Activated CD4-positive, alpha-beta memory T cell treated with anti-CD3 and anti-CD28 coated beads for 36 hours (primary cell): ENCODE measurements around the gene ST3GAL3. TPM values are rescaled to one million over a fixed set of nuclear protein-coding genes. Genes with fewer than 3 reads are reported as not detected.
A peak's percentile ranks its signal among the peaks of the same experiment; 100 is the strongest.

Source experiments
- CTCF ChIA-PET: fragments of 350-600 bp; sonication (Branson Sonifier 250); formaldehyde crosslinking; loops from one replicate; lab custom pipeline; 2021; ENCODE audit warnings: antibody characterized with exemption, inconsistent platforms; lab: Charles Lee
- POLR2A ChIA-PET: fragments of 350-600 bp; sonication (Branson Sonifier 250); formaldehyde crosslinking; loops from one replicate; lab custom pipeline; 2021; ENCODE audit warnings: antibody characterized with exemption; lab: Charles Lee
- DNase-seq: peaks from one replicate; pipeline ENCODE4 v3.0.0-alpha.2; 2020
- H3K27ac Mint-ChIP-seq: one replicate; pipeline ENCODE4 v1.8.0; 2021; ENCODE audit warnings: mixed read lengths
- H3K27me3 Mint-ChIP-seq: one replicate; pipeline ENCODE4 v1.8.0; 2021; ENCODE audit warnings: mixed read lengths
- H3K36me3 Mint-ChIP-seq: one replicate; pipeline ENCODE4 v1.8.0; 2021; ENCODE audit warnings: mixed read lengths
- H3K4me1 Mint-ChIP-seq: one replicate; pipeline ENCODE4 v1.8.0; 2021; ENCODE audit warnings: low read depth, mixed read lengths
- H3K4me3 Mint-ChIP-seq: one replicate; pipeline ENCODE4 v1.8.0; 2021; ENCODE audit warnings: mild to moderate bottlenecking, mixed read lengths
- H3K9me3 Mint-ChIP-seq: one replicate; pipeline ENCODE4 v1.8.0; 2021; ENCODE audit warnings: mixed read lengths
- intact Hi-C: fragments of 100-400 bp; cut with micrococcal nuclease; formaldehyde crosslinking; loops from one replicate; pipeline ENCODE4 v1.15.1; 2023
- microRNA-seq: library from miRNA; unstranded; fragments of <30 nt; microRNA quantifications from one replicate; pipeline ENCODE4 v1.2.0, GENCODE V29; 2022; ENCODE audit warnings: borderline number of aligned reads, borderline microRNAs expressed, borderline replicate concordance
- total RNA-seq, 2 experiments: library from RNA; stranded (reverse); gene quantifications; one replicate each; pipeline ENCODE4 v1.2.3, GENCODE V29; 2021

The ST3GAL3 gene
- total RNA-seq, 2 experiments from 2014 or later = 14.7 to 16.0 TPM

DNA sequence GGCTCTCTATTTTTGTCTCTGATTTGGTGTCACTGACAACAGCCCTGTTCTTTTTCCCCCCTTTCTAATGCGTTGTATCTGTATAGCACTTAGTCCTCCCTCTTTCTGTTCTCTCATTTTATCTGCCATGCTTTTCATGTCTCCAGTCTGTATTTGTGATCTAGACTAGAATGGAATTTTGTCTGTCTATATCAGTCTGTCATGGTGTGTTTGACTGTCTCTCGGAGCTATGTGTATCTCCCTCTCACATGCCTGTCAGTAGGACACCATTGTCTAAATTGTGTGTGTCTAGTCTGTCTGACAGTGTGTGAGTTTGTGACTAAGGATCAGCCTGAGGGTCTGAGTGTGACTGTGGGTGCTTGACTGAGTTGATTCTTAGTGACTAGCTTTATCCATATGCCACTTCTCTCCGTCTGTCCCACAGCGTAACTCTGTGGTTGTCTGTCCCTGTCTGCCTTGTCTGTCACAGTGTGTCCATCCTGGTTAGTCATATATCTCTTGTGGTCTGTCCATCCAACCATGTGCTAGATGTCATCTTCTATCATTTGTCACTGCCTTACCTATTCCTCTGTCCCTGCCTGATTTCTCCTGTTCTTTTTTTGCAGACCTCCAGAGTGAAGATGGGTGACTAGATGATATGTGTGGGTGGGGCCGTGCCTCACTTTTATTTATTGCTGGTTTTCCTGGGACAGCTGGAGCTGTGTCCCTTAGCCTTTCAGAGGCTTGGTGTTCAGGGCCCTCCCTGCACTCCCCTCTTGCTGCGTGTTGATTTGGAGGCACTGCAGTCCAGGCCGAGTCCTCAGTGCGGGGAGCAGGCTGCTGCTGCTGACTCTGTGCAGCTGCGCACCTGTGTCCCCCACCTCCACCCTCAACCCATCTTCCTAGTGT, 270.3 kb downstream of the ST3GAL3 start:
- ChIA-PET CTCF (interaction anchor here (0.6 kb wide), 1 partner anchor 58 kb away, joined by 3 read pairs; no protein-coding TSS in a partner anchor), POLR2A (no interaction called here)
- intact Hi-C loops = no loop called here
- Mint-ChIP-seq H3K27ac (no peak overlapping the region), H3K27me3 (no peaks in the 10 kb centered on the region), H3K9me3 (no peaks in the 10 kb centered on the region), H3K4me1 (peaks cover 59% of the 10 kb centered on the region), H3K36me3 (peaks cover 28% of the 10 kb centered on the region), H3K4me3 (peak overlapping the region; percentile 75)
- no peak for DNase-seq

DNA sequence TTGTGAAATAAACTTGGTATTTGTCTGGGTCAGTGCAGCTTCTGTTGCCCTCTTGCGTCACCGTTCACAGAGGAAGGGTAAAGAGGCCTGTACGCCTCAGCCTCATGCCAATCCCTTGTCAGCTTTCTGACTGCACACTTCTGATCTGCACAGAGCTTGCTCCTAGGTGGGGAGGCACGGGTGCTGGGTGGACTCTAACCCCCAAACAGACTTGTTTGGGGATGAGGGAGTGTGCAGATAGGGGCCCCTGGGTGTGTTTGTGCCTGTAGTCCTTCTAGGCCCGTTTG, 270.9 kb downstream of the ST3GAL3 start:
- DNase-seq = no peak
- ChIA-PET CTCF (no interaction called here), POLR2A (no interaction called here)
- H3K4me1 Mint-ChIP-seq = peaks cover 57% of the 10 kb centered on the region
- peaks cover 24% of the 10 kb centered on the region for H3K36me3 Mint-ChIP-seq
- no peak overlapping the region for H3K27ac Mint-ChIP-seq
- H3K9me3 Mint-ChIP-seq = no peaks in the 10 kb centered on the region
- no peaks in the 10 kb centered on the region for H3K27me3 Mint-ChIP-seq
- peak overlapping the region; percentile 75 for H3K4me3 Mint-ChIP-seq
- intact Hi-C loops = no loop called here

DNA sequence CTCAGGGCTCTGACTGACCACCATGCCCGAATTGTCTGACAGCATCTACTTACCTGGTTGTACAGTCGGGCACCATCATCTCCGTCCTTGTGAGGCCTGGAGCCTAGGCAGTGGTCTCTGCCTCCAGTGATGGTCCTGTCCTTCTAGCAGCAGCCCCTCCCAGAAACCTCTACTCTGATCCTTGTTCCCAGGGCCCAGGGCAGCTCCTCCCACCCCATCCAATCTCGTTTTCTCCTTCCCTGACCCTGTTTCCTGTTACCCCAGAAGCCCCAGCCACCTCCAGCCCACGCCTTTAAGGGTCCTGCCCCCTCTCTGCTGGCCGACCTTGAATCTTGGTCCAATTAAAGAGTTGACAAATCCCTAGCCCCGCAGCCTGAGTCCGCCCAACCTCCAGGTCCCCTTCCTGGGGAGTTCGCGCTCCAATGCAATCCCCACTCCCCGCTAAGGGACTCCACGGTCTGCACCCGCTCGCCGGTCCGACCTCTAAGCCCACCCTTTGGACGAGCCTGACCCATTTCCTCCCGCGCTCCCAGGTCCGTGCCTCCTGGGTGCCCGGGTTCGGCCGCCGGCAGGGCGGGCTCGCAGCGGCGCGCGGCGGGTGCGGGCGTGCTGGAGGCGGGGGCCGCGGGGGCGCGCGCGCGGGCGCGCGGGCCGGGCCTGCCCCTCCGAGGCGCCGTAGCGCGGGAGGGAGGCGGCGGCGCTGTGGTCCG, 271.4 kb downstream of the ST3GAL3 start, which contains the start of gene B4GALT2:
Gene B4GALT2, plus strand, starts transcription at position 660 of the 710 bp plus-strand sequence. CDS start 1,951 bp downstream, outside the sequence.
- peaks cover 24% of the 10 kb centered on the region for H3K36me3 Mint-ChIP-seq
- POLR2A ChIA-PET = no interaction called here
- H3K9me3 Mint-ChIP-seq = no peaks in the 10 kb centered on the region
- no peak within 1 kb of the TSS for H3K27ac Mint-ChIP-seq
- peak; percentile 50 for DNase-seq
- peak within 1 kb of the TSS; percentile 88 for H3K4me3 Mint-ChIP-seq
- peaks cover 52% of the 10 kb centered on the region for H3K4me1 Mint-ChIP-seq
- no peaks in the 10 kb centered on the region for H3K27me3 Mint-ChIP-seq
- intact Hi-C loops = no loop called here
- CTCF ChIA-PET = no interaction called here

DNA sequence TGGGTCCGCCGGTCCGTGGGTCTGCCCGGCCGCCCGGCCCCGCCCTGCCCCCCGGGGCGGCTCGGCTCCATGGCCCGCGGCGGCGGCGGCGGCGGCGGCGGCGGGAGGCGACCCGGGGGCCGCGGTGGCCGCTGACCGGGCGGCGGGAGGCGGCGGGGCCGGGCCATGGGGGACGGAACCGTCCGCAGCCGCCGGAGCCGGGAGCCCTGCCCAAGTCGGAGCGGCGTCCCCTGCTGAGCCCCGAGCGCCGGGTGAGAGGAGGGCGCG, 271.9 kb downstream of the ST3GAL3 start:
- Mint-ChIP-seq H3K27ac (no peak overlapping the region), H3K4me1 (peaks cover 47% of the 10 kb centered on the region), H3K4me3 (no peak overlapping the region), H3K27me3 (no peaks in the 10 kb centered on the region), H3K36me3 (peaks cover 26% of the 10 kb centered on the region), H3K9me3 (no peaks in the 10 kb centered on the region)
- CTCF ChIA-PET = no interaction called here
- DNase-seq = no peak
- intact Hi-C loops = no loop called here
- POLR2A ChIA-PET = no interaction called here

DNA sequence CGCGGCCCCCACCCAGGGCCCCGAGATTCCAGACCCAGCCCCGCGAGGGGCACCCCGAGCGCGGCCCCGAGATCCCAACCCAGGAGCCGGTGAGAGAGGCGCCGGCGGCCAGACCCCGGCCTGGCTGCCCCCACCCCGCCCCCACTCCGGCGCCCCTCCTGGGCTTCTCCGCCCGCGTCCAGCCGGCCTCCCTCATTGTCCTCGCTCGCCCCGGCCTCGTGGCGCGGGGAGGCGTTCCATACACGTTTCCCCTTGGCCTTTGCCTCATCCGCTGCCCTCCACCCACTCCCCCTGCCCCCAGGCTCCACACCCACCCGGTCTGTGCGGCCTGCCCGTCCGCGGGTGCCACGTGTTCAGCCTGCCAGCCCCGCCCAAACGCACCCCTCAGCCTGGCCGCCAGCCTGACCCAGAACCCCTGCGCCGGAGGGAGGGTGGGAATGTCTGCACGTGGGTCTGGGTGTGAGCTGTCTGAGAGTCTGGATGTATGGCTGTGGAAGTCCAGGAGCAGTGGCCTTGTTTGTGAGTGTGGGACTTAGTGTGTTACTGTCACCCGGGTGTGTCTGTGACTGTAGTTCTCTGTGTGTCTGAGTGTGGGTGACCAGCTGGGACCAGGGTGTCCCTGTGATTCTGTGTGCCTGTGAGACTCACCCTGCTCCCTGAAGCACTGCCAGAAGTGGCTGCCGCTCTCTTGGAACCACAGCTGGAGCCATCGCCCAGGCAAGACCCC, 272.4 kb downstream of the ST3GAL3 start:
- Mint-ChIP-seq H3K27ac (no peak overlapping the region), H3K27me3 (no peaks in the 10 kb centered on the region), H3K4me1 (peaks cover 46% of the 10 kb centered on the region), H3K4me3 (peak overlapping the region; percentile 88), H3K36me3 (peaks cover 29% of the 10 kb centered on the region), H3K9me3 (no peaks in the 10 kb centered on the region)
- DNase-seq = peak; percentile 46
- CTCF ChIA-PET = no interaction called here
- intact Hi-C loops = no loop called here
- POLR2A ChIA-PET = interaction anchor here (0.9 kb wide), 1 partner anchor 32 kb away, joined by 3 read pairs; the partner anchor contains the start of gene IPO13

DNA sequence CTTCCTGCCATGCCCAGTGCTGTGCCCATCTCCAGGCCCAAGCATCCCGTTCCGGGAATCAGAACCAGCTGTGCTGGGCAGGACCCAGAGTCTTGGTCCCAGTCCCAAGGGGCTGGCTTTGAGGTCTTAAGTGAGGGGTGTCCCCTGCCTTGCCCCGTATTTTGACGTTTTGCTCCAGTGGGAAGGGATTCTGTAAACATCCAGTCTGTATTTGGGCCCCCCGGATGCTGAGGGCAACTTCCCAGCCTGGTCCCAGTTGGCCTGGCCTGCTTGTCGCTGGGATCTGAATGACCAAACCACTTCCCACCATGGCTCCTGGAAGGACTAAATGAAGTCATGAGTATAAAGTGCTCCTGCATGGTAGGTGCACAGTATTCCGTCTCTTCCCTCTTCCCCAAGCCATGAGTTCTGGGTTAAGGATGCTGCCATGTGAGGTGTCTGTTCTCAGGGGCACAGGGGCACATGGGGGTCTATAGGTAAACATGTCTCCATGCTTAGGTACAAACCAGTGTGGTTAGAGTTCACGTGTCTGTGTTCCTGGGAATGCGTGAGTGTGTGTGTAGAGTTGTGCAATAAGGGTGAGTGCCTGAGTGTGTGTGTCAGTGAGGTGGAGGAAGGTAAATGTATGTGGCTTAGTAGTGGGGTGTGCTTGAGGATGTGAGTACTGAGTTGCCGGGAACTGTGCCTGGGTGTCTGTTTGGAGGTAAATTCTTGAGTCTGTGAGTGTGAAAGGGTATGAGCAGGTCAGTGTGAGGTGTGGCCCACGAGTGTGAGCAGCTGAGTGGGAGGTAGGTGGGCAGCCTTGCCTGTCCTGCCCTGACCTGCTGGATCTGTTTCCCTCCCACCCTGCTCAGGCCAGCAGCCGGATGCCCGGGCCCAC, 273.2 kb downstream of the ST3GAL3 start:
- Mint-ChIP-seq H3K36me3 (peaks cover 31% of the 10 kb centered on the region), H3K27me3 (no peaks in the 10 kb centered on the region), H3K27ac (no peak overlapping the region), H3K4me1 (peaks cover 45% of the 10 kb centered on the region), H3K9me3 (no peaks in the 10 kb centered on the region), H3K4me3 (peak overlapping the region; percentile 88)
- no peak for DNase-seq
- CTCF ChIA-PET = no interaction called here
- intact Hi-C loops = no loop called here
- POLR2A ChIA-PET = interaction anchor here (0.9 kb wide), 1 partner anchor 33 kb away, joined by 3 read pairs; the partner anchor contains the start of gene IPO13

Small RNAs within 50 kb of the gene (microRNA-seq; reads per million reads assigned to microRNA genes)
- not detected for gene MIR6079

Other genes starting within 250 kb of the ST3GAL3 start
- 1 to 10 TPM; 2.4 to 2.8 TPM for gene PTPRF, start 176.7 kb upstream of the ST3GAL3 start, total RNA-seq
- gene KDM4A, start 57.4 kb upstream of the ST3GAL3 start, total RNA-seq = 10 to 100 TPM; 31.9 to 32.4 TPM
- gene ARTN, start 226.3 kb downstream of the ST3GAL3 start, total RNA-seq = not detected
- gene IPO13, start 239.4 kb downstream of the ST3GAL3 start, total RNA-seq = 10 to 100 TPM; 13.3 TPM